Mononuclear cell (primary cell): ENCODE measurements around the gene SIRT4. TPM values are rescaled to one million over a fixed set of nuclear protein-coding genes. Genes with fewer than 3 reads are reported as not detected.

Experiments
- H3K27me3 ChIP-seq: 2 replicates; pipeline ENCODE4 v1.6.0; 2011; ENCODE audit warnings: low read length, control low read depth; ENCODE audit not compliant: insufficient read depth
- H3K4me1 ChIP-seq: 2 replicates; pipeline ENCODE4 v1.5.1; 2011; ENCODE audit warnings: mild to moderate bottlenecking, low read length, control low read depth; ENCODE audit not compliant: insufficient read depth
- H3K4me3 ChIP-seq: 2 replicates; pipeline ENCODE4 v1.5.1; 2011; ENCODE audit warnings: mild to moderate bottlenecking, low read length, moderate library complexity
- H3K9me3 ChIP-seq: 2 replicates; pipeline ENCODE4 v1.5.1; 2011; ENCODE audit warnings: low read depth, mild to moderate bottlenecking, control low read depth, low read length
- total RNA-seq: library from RNA; depleted of rRNA; stranded (reverse); fragments of >200 nt; gene quantifications from one replicate; pipeline ENCODE4 v1.2.3, GENCODE V29; 2012

SIRT4 gene
- total RNA-seq, 1 donor, result 0.10 TPM

GRCh38 chr12:120361506-120362208, 59.5 kb downstream of the SIRT4 start:
- H3K4me3 ChIP-seq, result no peak overlapping the region
- peaks cover 27% of the 10 kb centered on the region for H3K27me3 ChIP-seq
- no peaks in the 10 kb centered on the region for H3K9me3 ChIP-seq
- no peaks in the 10 kb centered on the region for H3K4me1 ChIP-seq

Other genes starting within 250 kb of the SIRT4 start
- 17.2 TPM for gene RAB35, start 185.6 kb upstream of the SIRT4 start, total RNA-seq
- 159 TPM for gene GCN1, start 107.6 kb upstream of the SIRT4 start, total RNA-seq
- 2,452 TPM for gene RPLP0, start 101.2 kb upstream of the SIRT4 start, total RNA-seq
- gene PXN, start 36.6 kb upstream of the SIRT4 start, total RNA-seq, result 80.8 TPM
- under 0.01 TPM for gene RNU4-2, start 10.4 kb upstream of the SIRT4 start, total RNA-seq
- under 0.01 TPM for gene RNU4-1, start 9.1 kb upstream of the SIRT4 start, total RNA-seq
- 0.31 TPM for gene PLA2G1B, start 25.5 kb downstream of the SIRT4 start, total RNA-seq
- gene MSI1, start 66.8 kb downstream of the SIRT4 start, total RNA-seq, result not detected
- gene COX6A1, start 135.8 kb downstream of the SIRT4 start, total RNA-seq, result 138 TPM
- gene TRIAP1, start 144.1 kb downstream of the SIRT4 start, total RNA-seq, result 25.6 TPM
- gene GATC, start 144.1 kb downstream of the SIRT4 start, total RNA-seq, result 11.0 TPM
- 84.7 TPM for gene SRSF9, start 167.4 kb downstream of the SIRT4 start, total RNA-seq
- 34.0 TPM for gene DYNLL1, start 193.8 kb downstream of the SIRT4 start, total RNA-seq
- 4.5 TPM for gene COQ5, start 226.8 kb downstream of the SIRT4 start, total RNA-seq
- 218 TPM for gene RNF10, start 232.0 kb downstream of the SIRT4 start, total RNA-seq